C4-2B (cell line): ENCODE data around the gene WDR7.

Experiments
- H3K27ac ChIP-seq: fragments of 450-650 bp; 2 replicates; pipeline ENCODE4 v1.5.1; 2017
- CTCF ChIP-seq: fragments of 450-650 bp; conservative IDR thresholded peaks from 2 replicates; pipeline ENCODE4 v1.5.1; 2017; ENCODE audit warnings: mild to moderate bottlenecking
- ZFX ChIP-seq: fragments of 450-650 bp; IDR thresholded peaks from 2 replicates; pipeline ENCODE4 v1.6.1; 2017

Gene WDR7

GRCh38 chr18:56799756-56800155 lies 148.6 kb downstream of the WDR7 start:
- no peak overlapping the region for H3K27ac ChIP-seq
- TF ChIP-seq ZFX = no peak
- TF ChIP-seq CTCF = no peak

- TF ChIP-seq ZFX (no peak), CTCF (no peak)
Observed at GRCh38 chr18:56803051-56803450, 151.9 kb downstream of the WDR7 start.

GRCh38 chr18:56804395-56804794 lies 153.2 kb downstream of the WDR7 start:
- no peak overlapping the region for H3K27ac ChIP-seq
- TF ChIP-seq ZFX (no peak), CTCF (no peak)

More at GRCh38 chr18:56803051-56803450, 151.9 kb downstream of the WDR7 start:
- H3K27ac ChIP-seq = no peak overlapping the region

- H3K27ac ChIP-seq = no peak overlapping the region
- TF ChIP-seq ZFX = no peak
- TF ChIP-seq CTCF = no peak
Observed at GRCh38 chr18:56807901-56808300, 156.7 kb downstream of the WDR7 start.

- TF ChIP-seq CTCF (no peak), ZFX (no peak)
- no peak overlapping the region for H3K27ac ChIP-seq
Observed at GRCh38 chr18:56812674-56813073, 161.5 kb downstream of the WDR7 start.

GRCh38 chr18:56815926-56816325 lies 164.8 kb downstream of the WDR7 start:
- H3K27ac ChIP-seq = no peak overlapping the region
- TF ChIP-seq ZFX = no peak
- TF ChIP-seq CTCF = no peak

- H3K27ac ChIP-seq = no peak overlapping the region
- TF ChIP-seq CTCF (no peak), ZFX (no peak)
Observed at GRCh38 chr18:56823986-56824565, 172.9 kb downstream of the WDR7 start.
